HEK293 (cell line): ENCODE results near the gene KIRREL1.

Experiments used
- CTCF ChIA-PET: fragments of 350-600 bp; formaldehyde crosslinking; extraction: SDS; loops from one replicate; lab custom pipeline; 2021; ENCODE audit warnings: antibody characterized with exemption; lab: Yijun Ruan, JAX
- POLR2A ChIA-PET: fragments of 300-600 bp; formaldehyde crosslinking; extraction: SDS; loops from one replicate; lab custom pipeline; 2020; ENCODE audit warnings: antibody characterized with exemption, inconsistent platforms; lab: Yijun Ruan, JAX
- H3K27ac ChIP-seq: fragments of 200-500 bp; sonication (Bioruptor generic); 2 replicates; pipeline ENCODE4 v1.5.1; 2014; ENCODE audit warnings: low read depth, low read length, control low read depth, inconsistent platforms; ENCODE audit errors: extremely low read depth
- H3K36me3 ChIP-seq, 2 experiments: fragments of 200-500 bp in 1 of 2; sonication (Bioruptor generic) in 1 of 2; 1 replicate in 1 of 2; 2 replicates in 1 of 2; pipeline ENCODE4 v1.5.1; 2014 to 2017; ENCODE audit warnings: inconsistent platforms in 2 of 2, low read length in 2 of 2; ENCODE audit not compliant: control insufficient read depth in 2 of 2, insufficient read depth in 1 of 2
- H3K4me1 ChIP-seq: fragments of 200-500 bp; sonication (Bioruptor generic); 2 replicates; pipeline ENCODE4 v1.5.1; 2014; ENCODE audit warnings: mild to moderate bottlenecking, low read length, inconsistent platforms; ENCODE audit not compliant: control insufficient read depth, insufficient read depth
- H3K4me3 ChIP-seq: 2 replicates; pipeline ENCODE4 v1.5.1; 2011; ENCODE audit warnings: low read depth, mild to moderate bottlenecking, control low read depth, low read length, moderate library complexity
- H3K9me3 ChIP-seq: fragments of 200-500 bp; sonication (Bioruptor generic); 2 replicates; pipeline ENCODE4 v1.5.1; 2014; ENCODE audit warnings: low read depth, low read length, inconsistent platforms; ENCODE audit not compliant: control insufficient read depth, insufficient read depth
- EGR2 ChIP-seq: fragments of 450-650 bp; formaldehyde crosslinking; IDR thresholded peaks from 2 replicates; pipeline ENCODE4 v1.5.1; 2016; ENCODE audit warnings: low read depth, missing biosample characterization, missing genetic modification characterization
- FEZF1 ChIP-seq: fragments of 450-650 bp; formaldehyde crosslinking; IDR thresholded peaks from 2 replicates; pipeline ENCODE4 v1.5.1; 2016; ENCODE audit warnings: missing biosample characterization, missing genetic modification characterization
- INSM2 ChIP-seq: fragments of 450-650 bp; formaldehyde crosslinking; IDR thresholded peaks from 2 replicates; pipeline ENCODE4 v1.5.1; 2016; ENCODE audit warnings: missing biosample characterization, missing genetic modification characterization
- KLF16 ChIP-seq: fragments of 450-650 bp; formaldehyde crosslinking; IDR thresholded peaks from 2 replicates; pipeline ENCODE4 v1.5.1; 2017; ENCODE audit warnings: missing biosample characterization, missing genetic modification characterization
- PRDM1 ChIP-seq: fragments of 450-650 bp; formaldehyde crosslinking; IDR thresholded peaks from 2 replicates; pipeline ENCODE4; 2016; ENCODE audit warnings: missing biosample characterization, missing genetic modification characterization
- YY1 ChIP-seq: fragments of 450-650 bp; formaldehyde crosslinking; IDR thresholded peaks from 2 replicates; pipeline ENCODE4 v1.5.1; 2018; ENCODE audit warnings: missing biosample characterization, missing genetic modification characterization
- ZFHX2 ChIP-seq: fragments of 450-650 bp; formaldehyde crosslinking; conservative IDR thresholded peaks from 2 replicates; pipeline ENCODE4 v1.5.1; 2016; ENCODE audit warnings: missing biosample characterization, missing genetic modification characterization
- ZNF148 ChIP-seq: fragments of 450-650 bp; formaldehyde crosslinking; IDR thresholded peaks from 2 replicates; pipeline ENCODE4 v1.5.0; 2017; ENCODE audit warnings: missing biosample characterization, missing genetic modification characterization, borderline replicate concordance
- ZNF157 ChIP-seq: fragments of 450-650 bp; formaldehyde crosslinking; IDR thresholded peaks from 2 replicates; pipeline ENCODE4 v1.5.1; 2016; ENCODE audit warnings: missing biosample characterization, missing genetic modification characterization
- ZNF274 ChIP-seq, 2 experiments: fragments of 200-500 bp in 1 of 2; fragments of 450-650 bp in 1 of 2; sonication (Bioruptor generic) in 1 of 2; formaldehyde crosslinking in 1 of 2; IDR thresholded peaks; 2 replicates each; pipeline versions ENCODE4 v1.5.1 to v1.6.1; 2014 to 2016; ENCODE audit warnings: borderline replicate concordance in 1 of 2, inconsistent platforms in 1 of 2, low read length in 1 of 2, missing biosample characterization in 1 of 2, missing genetic modification characterization in 1 of 2
- ZNF423 ChIP-seq: fragments of 450-650 bp; formaldehyde crosslinking; IDR thresholded peaks from 2 replicates; pipeline ENCODE4 v1.5.1; 2016; ENCODE audit warnings: missing biosample characterization, missing genetic modification characterization
- ZNF560 ChIP-seq: fragments of 450-650 bp; formaldehyde crosslinking; IDR thresholded peaks from 2 replicates; pipeline ENCODE4 v1.5.1; 2017; ENCODE audit warnings: missing biosample characterization, missing genetic modification characterization, borderline replicate concordance
- ZNF776 ChIP-seq: fragments of 450-650 bp; formaldehyde crosslinking; IDR thresholded peaks from 2 replicates; pipeline ENCODE4 v1.5.0; 2017; ENCODE audit warnings: missing biosample characterization, missing genetic modification characterization, borderline replicate concordance
- TF ChIP-seq, protein P1 (sequence below): fragments of 450-650 bp; formaldehyde crosslinking; conservative IDR thresholded peaks from 2 replicates; pipeline ENCODE4 v1.5.1; 2016; ENCODE audit warnings: low read depth, missing biosample characterization, missing genetic modification characterization
- TF ChIP-seq, protein P2 (sequence below): sonication (generic); formaldehyde crosslinking; IDR thresholded peaks from 2 replicates; pipeline ENCODE4 v1.8.1; 2022; ENCODE audit warnings: mild to moderate bottlenecking, moderate library complexity, missing genetic modification reagents

The KIRREL1 gene

GRCh38 chr1:158016651-158017335, 23.3 kb downstream of the KIRREL1 start (continued):
- TF ChIP-seq FEZF1 (tag by site-specific recombination) (no peak), ZNF560 (no peak), ZNF157 (tag by site-specific recombination) (no peak), INSM2 (tag by site-specific recombination) (no peak), ZNF148 (tag by site-specific recombination) (no peak)
- TF ChIP-seq, protein P1, sequence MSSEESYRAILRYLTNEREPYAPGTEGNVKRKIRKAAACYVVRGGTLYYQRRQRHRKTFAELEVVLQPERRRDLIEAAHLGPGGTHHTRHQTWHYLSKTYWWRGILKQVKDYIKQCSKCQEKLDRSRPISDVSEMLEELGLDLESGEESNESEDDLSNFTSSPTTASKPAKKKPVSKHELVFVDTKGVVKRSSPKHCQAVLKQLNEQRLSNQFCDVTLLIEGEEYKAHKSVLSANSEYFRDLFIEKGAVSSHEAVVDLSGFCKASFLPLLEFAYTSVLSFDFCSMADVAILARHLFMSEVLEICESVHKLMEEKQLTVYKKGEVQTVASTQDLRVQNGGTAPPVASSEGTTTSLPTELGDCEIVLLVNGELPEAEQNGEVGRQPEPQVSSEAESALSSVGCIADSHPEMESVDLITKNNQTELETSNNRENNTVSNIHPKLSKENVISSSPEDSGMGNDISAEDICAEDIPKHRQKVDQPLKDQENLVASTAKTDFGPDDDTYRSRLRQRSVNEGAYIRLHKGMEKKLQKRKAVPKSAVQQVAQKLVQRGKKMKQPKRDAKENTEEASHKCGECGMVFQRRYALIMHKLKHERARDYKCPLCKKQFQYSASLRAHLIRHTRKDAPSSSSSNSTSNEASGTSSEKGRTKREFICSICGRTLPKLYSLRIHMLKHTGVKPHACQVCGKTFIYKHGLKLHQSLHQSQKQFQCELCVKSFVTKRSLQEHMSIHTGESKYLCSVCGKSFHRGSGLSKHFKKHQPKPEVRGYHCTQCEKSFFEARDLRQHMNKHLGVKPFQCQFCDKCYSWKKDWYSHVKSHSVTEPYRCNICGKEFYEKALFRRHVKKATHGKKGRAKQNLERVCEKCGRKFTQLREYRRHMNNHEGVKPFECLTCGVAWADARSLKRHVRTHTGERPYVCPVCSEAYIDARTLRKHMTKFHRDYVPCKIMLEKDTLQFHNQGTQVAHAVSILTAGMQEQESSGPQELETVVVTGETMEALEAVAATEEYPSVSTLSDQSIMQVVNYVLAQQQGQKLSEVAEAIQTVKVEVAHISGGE (tag by site-specific recombination) = no peak

GRCh38 chr1:158017800-158018595, 24.6 kb downstream of the KIRREL1 start:
- CTCF ChIA-PET = interaction anchor here (0.7 to 2.2 kb wide), 4 partner anchors 17 to 1319 kb away, joined by 3 to 14 read pairs (median 4); no protein-coding TSS in a partner anchor
- TF ChIP-seq ZNF274 (IDR thresholded peaks at IDR 0.05; ENCODE audit: low read length) (no peak), ZNF274 (tag by site-specific recombination; IDR thresholded peaks at IDR 0.05; ENCODE audit: borderline replicate concordance) (no peak), ZNF560 (no peak), ZFHX2 (tag by site-specific recombination) (0 out of 2 replicates have a peak, but pooled peaks have one; percentile 14), EGR2 (tag by site-specific recombination) (peak; percentile 51; the same call in 1 of the 2 replicates), ZNF423 (tag by site-specific recombination) (no peak), KLF16 (no peak), ZNF776 (tag by site-specific recombination) (no peak), YY1 (tag by site-specific recombination) (no peak), PRDM1 (tag by site-specific recombination) (no peak)
- TF ChIP-seq, protein P2, sequence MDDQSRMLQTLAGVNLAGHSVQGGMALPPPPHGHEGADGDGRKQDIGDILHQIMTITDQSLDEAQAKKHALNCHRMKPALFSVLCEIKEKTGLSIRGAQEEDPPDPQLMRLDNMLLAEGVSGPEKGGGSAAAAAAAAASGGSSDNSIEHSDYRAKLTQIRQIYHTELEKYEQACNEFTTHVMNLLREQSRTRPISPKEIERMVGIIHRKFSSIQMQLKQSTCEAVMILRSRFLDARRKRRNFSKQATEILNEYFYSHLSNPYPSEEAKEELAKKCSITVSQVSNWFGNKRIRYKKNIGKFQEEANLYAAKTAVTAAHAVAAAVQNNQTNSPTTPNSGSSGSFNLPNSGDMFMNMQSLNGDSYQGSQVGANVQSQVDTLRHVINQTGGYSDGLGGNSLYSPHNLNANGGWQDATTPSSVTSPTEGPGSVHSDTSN (CRISPR knock-in tag) = no peak
- POLR2A ChIA-PET = no interaction called here
- peaks cover 0 to 3% of the 10 kb centered on the region in 2 experiments; a peak in 1 of 3 replicates for H3K36me3 ChIP-seq
- no peaks in the 10 kb centered on the region for H3K9me3 ChIP-seq
- H3K4me1 ChIP-seq = peaks cover 11% of the 10 kb centered on the region
- no peak overlapping the region for H3K4me3 ChIP-seq
- H3K27ac ChIP-seq = no peak overlapping the region
